A549 (cell line): ENCODE results near the gene MINAR1.

Source experiments
- JUN ChIP-seq, 2 experiments: fragments of >200 bp; sonication (Bioruptor Twin); formaldehyde crosslinking; IDR thresholded peaks; 2 replicates in 1 of 2; 3 replicates in 1 of 2; pipeline ENCODE4 v1.6.1; 2016 to 2017
- TF ChIP-seq, protein P1 (sequence below): fragments of >200 bp; sonication (Bioruptor Twin); formaldehyde crosslinking; IDR thresholded peaks from 3 replicates; pipeline ENCODE4 v1.5.1; 2016

DNA sequence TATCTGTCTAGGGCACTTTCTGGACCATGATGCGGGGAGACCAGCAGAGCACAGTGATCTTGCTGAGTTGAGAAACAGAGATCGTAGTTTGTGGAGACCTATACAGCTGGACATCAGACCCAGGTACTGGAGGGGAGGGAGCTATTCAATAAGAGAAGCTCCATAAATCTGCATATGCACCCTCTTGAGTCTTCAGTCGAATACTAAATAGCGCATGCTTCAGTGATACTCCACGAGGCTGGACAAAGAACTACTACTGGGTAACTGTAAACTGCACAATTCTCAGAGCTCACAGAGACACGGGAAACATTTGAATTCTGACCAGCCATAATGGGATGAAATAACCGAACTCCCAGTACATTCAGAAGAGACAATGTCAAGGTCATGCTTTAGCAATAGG, 49.7 kb downstream of the MINAR1 start:
- TF ChIP-seq JUN (IDR thresholded peaks at IDR 0.05): no peak
- TF ChIP-seq, protein P1, sequence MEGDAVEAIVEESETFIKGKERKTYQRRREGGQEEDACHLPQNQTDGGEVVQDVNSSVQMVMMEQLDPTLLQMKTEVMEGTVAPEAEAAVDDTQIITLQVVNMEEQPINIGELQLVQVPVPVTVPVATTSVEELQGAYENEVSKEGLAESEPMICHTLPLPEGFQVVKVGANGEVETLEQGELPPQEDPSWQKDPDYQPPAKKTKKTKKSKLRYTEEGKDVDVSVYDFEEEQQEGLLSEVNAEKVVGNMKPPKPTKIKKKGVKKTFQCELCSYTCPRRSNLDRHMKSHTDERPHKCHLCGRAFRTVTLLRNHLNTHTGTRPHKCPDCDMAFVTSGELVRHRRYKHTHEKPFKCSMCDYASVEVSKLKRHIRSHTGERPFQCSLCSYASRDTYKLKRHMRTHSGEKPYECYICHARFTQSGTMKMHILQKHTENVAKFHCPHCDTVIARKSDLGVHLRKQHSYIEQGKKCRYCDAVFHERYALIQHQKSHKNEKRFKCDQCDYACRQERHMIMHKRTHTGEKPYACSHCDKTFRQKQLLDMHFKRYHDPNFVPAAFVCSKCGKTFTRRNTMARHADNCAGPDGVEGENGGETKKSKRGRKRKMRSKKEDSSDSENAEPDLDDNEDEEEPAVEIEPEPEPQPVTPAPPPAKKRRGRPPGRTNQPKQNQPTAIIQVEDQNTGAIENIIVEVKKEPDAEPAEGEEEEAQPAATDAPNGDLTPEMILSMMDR: no peak
